Endodermal cell (in vitro differentiated cells): ENCODE measurements around the gene DRAXIN. TPM values are rescaled to one million over a fixed set of nuclear protein-coding genes. Genes with fewer than 3 reads are reported as not detected.

Experiments used
- DNase-seq: peaks from one replicate; pipeline ENCODE4 v3.0.0-alpha.2; 2017
- H3K27ac ChIP-seq: 2 replicates; pipeline ENCODE4 v1.5.1; 2013; ENCODE audit warnings: mild to moderate bottlenecking, low read depth, low read length, moderate library complexity
- H3K27me3 ChIP-seq: 2 replicates; pipeline ENCODE4 v1.6.1; 2013; ENCODE audit warnings: mild to moderate bottlenecking, low read length, moderate library complexity; ENCODE audit not compliant: insufficient read depth, control insufficient read depth, poor library complexity, severe bottlenecking
- H3K36me3 ChIP-seq: 2 replicates; pipeline ENCODE4 v1.7.0; 2013; ENCODE audit warnings: mild to moderate bottlenecking, low read length, moderate library complexity; ENCODE audit not compliant: control insufficient read depth, insufficient read depth
- H3K4me1 ChIP-seq: one replicate; pipeline ENCODE4 v1.7.0; 2013; ENCODE audit warnings: low read length; ENCODE audit not compliant: control insufficient read depth, insufficient read depth
- H3K4me3 ChIP-seq: 2 replicates; pipeline ENCODE4 v1.5.1; 2013; ENCODE audit warnings: mild to moderate bottlenecking, low read length, moderate library complexity
- H3K9ac ChIP-seq: 2 replicates; pipeline ENCODE4 v1.6.1; 2013; ENCODE audit warnings: mild to moderate bottlenecking, low read length, moderate library complexity; ENCODE audit not compliant: poor library complexity, severe bottlenecking; ENCODE audit errors: extremely low read depth
- H3K9me3 ChIP-seq: 2 replicates; pipeline ENCODE4 v1.6.1; 2013; ENCODE audit warnings: mild to moderate bottlenecking, low read length, moderate library complexity; ENCODE audit not compliant: control insufficient read depth
- H3K27ac Mint-ChIP-seq: 2 replicates; pipeline ENCODE4 v1.8.0; 2020; ENCODE audit warnings: mixed read lengths
- H3K27me3 Mint-ChIP-seq: 2 replicates; pipeline ENCODE4 v1.8.0; 2021; ENCODE audit warnings: mild to moderate bottlenecking, mixed read lengths; ENCODE audit not compliant: insufficient read depth
- H3K36me3 Mint-ChIP-seq: 2 replicates; pipeline ENCODE4 v1.8.0; 2020; ENCODE audit warnings: low read depth, mixed read lengths
- H3K4me1 Mint-ChIP-seq: 2 replicates; pipeline ENCODE4 v1.8.0; 2020; ENCODE audit warnings: mixed read lengths
- H3K4me3 Mint-ChIP-seq: 2 replicates; pipeline ENCODE4 v1.8.0; 2020; ENCODE audit warnings: mild to moderate bottlenecking, moderate library complexity, mixed read lengths
- H3K9me3 Mint-ChIP-seq: 2 replicates; pipeline ENCODE4 v1.8.0; 2020; ENCODE audit warnings: mild to moderate bottlenecking, mixed read lengths
- WGBS, 2 experiments: methylation state at CpG; one replicate each; pipeline versions ENCODE4 v1.1.5 to v1.1.7; 2013; ENCODE audit warnings: missing lambda C conversion rate in 2 of 2, mixed read lengths in 1 of 2; ENCODE audit not compliant: insufficient coverage in 1 of 2, insufficient read length in 1 of 2; 5-methylcytosine and 5-hydroxymethylcytosine counted together
- total RNA-seq, 2 donors: library from RNA; stranded (reverse); fragmentation: NEBNext Ultra II Directional in 1 of 2; extraction: Animal tissue kit (Norgen Biotek cat#: 25700) in 1 of 2; gene quantifications; 2 replicates in 1 of 2; 3 replicates in 1 of 2; pipeline ENCODE4 v1.2.1, GENCODE V29; 2021
- TF ChIP-seq, protein P1 (sequence below): fragments of 200-600 bp; sonication (generic); conservative IDR thresholded peaks from 2 replicates; pipeline ENCODE4 v1.5.0; 2021; ENCODE audit warnings: antibody characterized with exemption, mild to moderate bottlenecking

Gene DRAXIN
- total RNA-seq, 2 donors from 2014 or later: 5.4 to 6.0 TPM

DNA sequence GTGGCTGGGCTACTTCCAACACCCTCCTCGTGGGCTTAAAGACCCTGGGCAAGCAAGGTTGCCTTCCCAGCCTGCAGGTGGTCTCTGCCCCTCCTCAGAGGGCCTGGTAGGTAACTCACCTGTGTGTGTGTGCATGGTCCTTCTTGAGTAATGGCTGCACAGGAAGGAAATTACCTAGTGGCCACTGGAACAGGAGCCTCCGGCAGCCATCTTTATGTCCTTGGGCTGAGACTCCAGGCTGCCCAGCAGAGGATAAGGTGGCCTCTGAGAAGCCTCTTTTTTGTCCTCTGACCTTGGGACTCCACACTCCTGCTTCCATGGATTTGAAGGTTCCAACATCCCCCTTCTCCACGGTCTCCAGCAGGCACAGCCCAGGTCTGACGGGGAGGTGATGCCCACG is 20.0 kb downstream of the DRAXIN start:
- Mint-ChIP-seq H3K27me3 (no peaks in the 10 kb centered on the region), H3K4me3 (no peak overlapping the region), H3K27ac (no peak overlapping the region), H3K9me3 (no peaks in the 10 kb centered on the region), H3K36me3 (no peaks in the 10 kb centered on the region), H3K4me1 (peaks cover 11% of the 10 kb centered on the region)
- WGBS, 2 experiments: 96% methylated on average over 2 to 5 of the region's 5 CpGs
- TF ChIP-seq, protein P1, sequence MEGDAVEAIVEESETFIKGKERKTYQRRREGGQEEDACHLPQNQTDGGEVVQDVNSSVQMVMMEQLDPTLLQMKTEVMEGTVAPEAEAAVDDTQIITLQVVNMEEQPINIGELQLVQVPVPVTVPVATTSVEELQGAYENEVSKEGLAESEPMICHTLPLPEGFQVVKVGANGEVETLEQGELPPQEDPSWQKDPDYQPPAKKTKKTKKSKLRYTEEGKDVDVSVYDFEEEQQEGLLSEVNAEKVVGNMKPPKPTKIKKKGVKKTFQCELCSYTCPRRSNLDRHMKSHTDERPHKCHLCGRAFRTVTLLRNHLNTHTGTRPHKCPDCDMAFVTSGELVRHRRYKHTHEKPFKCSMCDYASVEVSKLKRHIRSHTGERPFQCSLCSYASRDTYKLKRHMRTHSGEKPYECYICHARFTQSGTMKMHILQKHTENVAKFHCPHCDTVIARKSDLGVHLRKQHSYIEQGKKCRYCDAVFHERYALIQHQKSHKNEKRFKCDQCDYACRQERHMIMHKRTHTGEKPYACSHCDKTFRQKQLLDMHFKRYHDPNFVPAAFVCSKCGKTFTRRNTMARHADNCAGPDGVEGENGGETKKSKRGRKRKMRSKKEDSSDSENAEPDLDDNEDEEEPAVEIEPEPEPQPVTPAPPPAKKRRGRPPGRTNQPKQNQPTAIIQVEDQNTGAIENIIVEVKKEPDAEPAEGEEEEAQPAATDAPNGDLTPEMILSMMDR: no peak
- Histone ChIP-seq H3K9me3 (no peaks in the 10 kb centered on the region), H3K27ac (no peak overlapping the region), H3K9ac (no peak overlapping the region), H3K27me3 (no peaks in the 10 kb centered on the region), H3K36me3 (no peaks in the 10 kb centered on the region), H3K4me1 (peaks cover 5% of the 10 kb centered on the region), H3K4me3 (no peak overlapping the region)
- no peak for DNase-seq

GRCh38 chr1:11712285-11712684 is 20.8 kb downstream of the DRAXIN start:
- no peaks in the 10 kb centered on the region for H3K9me3 ChIP-seq
- no peak overlapping the region for H3K4me3 ChIP-seq
- H3K4me1 ChIP-seq: peaks cover 5% of the 10 kb centered on the region
- no peaks in the 10 kb centered on the region for H3K36me3 Mint-ChIP-seq
- H3K9ac ChIP-seq: no peak overlapping the region
- H3K27ac ChIP-seq: no peak overlapping the region
- no peak for DNase-seq
- H3K4me1 Mint-ChIP-seq: peaks cover 9% of the 10 kb centered on the region
- TF ChIP-seq, protein P1: no peak
- no peak overlapping the region for H3K27ac Mint-ChIP-seq
- no peaks in the 10 kb centered on the region for H3K27me3 Mint-ChIP-seq
- no peaks in the 10 kb centered on the region for H3K27me3 ChIP-seq
- H3K36me3 ChIP-seq: no peaks in the 10 kb centered on the region
- H3K4me3 Mint-ChIP-seq: no peak overlapping the region
- 94 to 100% methylated on average over 2 to 8 of the region's 8 CpGs for WGBS, 2 experiments
- H3K9me3 Mint-ChIP-seq: no peaks in the 10 kb centered on the region

DNA sequence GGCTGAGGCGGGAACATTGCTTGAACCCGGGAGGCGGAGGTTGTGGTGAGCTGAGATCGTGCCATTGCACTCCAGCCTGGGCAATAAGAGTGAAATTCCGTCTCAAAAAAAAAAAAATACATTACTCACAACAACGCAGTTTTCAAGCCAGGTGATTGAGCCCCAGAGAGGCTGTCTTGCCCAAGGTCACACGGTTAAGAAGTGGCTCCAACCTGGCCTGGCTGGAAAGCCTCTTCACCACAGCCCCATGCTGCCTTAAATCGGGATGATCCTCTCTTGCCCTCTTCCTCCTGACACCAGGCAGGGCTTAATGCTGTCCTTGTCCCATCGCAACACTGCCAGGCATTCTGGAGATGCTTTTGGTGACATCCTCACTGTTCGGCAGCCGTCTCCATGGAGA is 21.6 kb downstream of the DRAXIN start:
- H3K27ac Mint-ChIP-seq: no peak overlapping the region
- H3K27ac ChIP-seq: no peak overlapping the region
- no peaks in the 10 kb centered on the region for H3K36me3 Mint-ChIP-seq
- no peaks in the 10 kb centered on the region for H3K9me3 ChIP-seq
- TF ChIP-seq, protein P1: no peak
- H3K9ac ChIP-seq: no peak overlapping the region
- H3K9me3 Mint-ChIP-seq: no peaks in the 10 kb centered on the region
- H3K27me3 ChIP-seq: no peaks in the 10 kb centered on the region
- H3K4me1 Mint-ChIP-seq: peaks cover 4% of the 10 kb centered on the region
- no peaks in the 10 kb centered on the region for H3K27me3 Mint-ChIP-seq
- H3K4me1 ChIP-seq: no peaks in the 10 kb centered on the region
- H3K36me3 ChIP-seq: no peaks in the 10 kb centered on the region
- WGBS, 2 experiments: 94 to 95% methylated on average over 6 to 11 of the region's 11 CpGs
- H3K4me3 ChIP-seq: no peak overlapping the region
- DNase-seq: no peak
- H3K4me3 Mint-ChIP-seq: no peak overlapping the region
